ENCODE results near the gene ZNF33A. TPM values are rescaled to one million over a fixed set of nuclear protein-coding genes. Genes with fewer than 3 reads are reported as not detected.
"Not testable (repeated sequence)": the region's sequence is repeated elsewhere in the genome, so short reads cannot be mapped to it uniquely, and the experiment has no call there.

The ZNF33A gene
- 39.7 TPM for total RNA-seq

DNA sequence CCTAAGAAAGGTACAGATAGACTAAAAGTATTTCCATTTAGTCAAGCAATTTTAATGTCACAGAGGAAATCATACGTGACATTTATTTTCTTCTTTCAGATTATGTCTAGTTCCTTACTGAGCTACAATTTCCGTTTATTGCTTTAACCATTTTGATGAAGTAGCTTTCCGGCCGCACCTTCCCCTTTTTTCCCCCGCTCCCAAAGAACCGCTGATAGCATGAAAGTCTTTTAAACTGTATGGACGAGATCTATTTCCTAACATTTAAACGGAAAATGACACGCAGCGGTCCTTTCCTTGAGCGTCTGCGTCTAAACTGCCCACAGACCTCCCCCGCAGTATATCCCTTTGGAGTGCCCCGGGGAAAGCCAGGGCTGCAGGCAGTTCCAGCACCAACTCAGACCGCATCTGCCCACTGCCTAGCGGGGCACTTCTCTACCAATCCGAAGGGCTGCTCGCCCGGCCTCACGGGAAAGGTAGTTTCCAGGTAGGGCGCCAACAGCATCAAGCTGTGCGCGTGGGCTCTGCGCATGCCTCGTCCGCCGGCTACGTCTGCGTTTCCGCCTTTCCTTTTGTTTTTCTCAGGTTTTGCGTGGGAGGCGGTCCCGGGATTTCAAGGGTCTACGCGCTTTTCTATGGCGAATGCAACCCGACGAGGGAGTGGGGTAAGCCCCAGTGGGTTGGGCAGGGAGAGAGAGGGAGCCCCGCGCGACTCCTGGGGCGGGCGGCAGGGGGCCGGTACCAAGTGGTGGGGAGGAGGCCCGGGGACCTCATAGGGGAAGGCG, at the start of gene ZNF33A:
TSS of gene ZNF33A (plus strand) at position 557 of the 785 bp plus-strand sequence. CDS start 1,667 bp downstream, outside the sequence.
- DNase-seq (ENCODE audit: low spot score), result peak; percentile 94

DNA sequence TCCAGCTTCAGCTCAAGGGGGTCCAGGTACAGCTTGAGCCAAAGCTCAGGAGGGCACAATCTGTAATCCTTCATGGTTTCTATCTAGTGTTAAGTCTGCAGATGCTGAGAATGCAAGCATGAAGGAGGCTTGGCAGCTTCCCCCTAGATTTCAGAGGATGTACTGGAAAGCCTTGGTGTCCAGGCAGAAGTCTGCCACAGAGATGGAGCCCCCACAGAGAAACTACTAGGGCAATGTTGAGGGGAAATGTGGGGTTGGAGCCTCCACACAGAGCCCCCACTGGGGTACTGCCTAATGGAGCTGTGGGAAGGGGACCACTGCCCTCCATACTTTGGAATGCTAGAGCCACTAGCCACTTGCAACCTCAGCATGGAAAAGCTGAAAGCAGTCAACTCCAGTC, 45.5 kb upstream of the ZNF33A start:
- no peak for DNase-seq (ENCODE audit: low spot score)

DNA sequence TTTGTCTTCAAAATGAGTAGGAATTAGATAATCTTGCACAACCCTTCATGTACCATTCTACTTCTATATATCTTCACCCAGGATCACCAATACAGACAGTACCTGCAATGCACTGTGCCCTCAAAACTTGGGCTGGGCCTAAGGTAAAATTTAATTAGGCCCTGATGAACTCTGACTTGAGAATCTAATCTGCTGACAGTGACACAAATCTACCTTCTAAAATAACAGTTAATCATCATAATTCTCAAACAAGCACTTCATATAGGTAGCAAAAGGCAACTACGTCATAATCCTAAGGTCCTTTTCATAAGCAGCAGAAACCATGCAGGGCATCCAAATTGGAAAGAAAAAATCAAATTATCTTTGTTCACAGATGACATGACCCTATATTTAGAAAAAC, 38.1 kb upstream of the ZNF33A start:
- no peak for DNase-seq (ENCODE audit: low spot score)

DNA sequence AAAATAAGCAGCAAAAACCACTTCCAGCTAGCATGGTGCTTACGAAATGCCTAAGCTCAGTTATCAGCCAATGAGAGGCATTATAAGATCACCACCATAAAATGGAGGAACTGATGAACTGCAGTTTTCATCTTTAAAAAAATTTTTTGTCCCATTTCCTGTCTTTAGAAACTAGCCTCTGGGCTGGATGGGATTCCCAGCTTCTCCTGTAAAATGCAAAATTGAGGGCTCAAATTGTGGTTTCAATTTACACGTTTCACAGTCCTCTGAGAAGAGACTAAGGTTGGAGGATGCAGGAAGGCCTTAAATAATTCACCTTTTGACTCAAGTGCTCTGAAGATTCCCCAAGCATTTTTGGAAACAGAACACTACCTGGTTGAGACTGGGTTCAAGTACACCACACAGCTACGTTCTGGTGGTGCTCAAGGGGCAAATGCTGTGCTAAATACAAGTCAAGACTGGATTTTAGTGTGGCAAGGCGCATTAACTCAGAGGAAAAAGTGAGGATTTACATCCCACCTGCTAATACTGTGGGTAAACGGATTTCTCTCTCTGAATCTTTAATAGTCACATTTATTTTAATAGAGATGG, 35.0 kb upstream of the ZNF33A start:
- no peak for DNase-seq (ENCODE audit: low spot score)

DNA sequence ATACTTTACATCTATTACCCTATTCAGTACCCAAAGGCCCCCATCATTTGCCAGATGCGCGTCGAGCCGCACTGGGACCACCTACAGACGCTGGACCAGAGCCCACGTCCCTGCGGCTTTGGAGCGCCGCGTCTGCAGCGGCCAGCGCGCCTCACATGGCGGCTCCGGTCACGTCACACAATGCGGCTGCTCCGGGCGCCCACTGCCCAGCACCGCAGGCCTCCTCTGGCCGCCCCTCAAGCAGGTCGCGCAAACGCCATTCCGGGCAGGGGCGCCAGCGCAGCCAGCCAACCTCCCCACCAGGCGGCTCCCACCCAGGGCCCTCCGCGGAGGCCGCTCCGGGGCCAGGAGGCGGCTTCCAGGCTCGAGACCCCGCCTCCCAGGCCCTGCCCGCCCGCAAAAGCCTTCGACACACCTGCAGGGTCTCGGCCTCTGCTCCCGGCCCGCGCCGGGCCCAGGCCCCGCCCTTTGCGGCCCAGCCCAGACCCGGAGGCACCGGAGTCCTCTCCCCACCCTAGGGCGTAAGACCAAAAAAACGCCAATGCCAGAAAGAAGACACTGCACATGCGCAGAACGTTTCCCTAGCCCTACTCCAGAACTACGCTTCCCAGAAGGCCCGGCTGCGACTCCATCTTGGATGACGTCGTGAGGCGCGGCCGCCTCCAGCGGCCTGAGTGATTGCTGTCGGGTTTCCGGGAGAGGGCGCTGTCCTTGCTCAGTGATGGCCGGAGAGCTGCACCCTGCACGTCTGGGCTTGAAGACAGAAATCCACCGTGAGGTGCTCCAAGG, 34.2 kb upstream of the ZNF33A start, which contains the start of gene ZNF25:
TSS of gene ZNF25 (minus strand) at position 557 of the 789 bp plus-strand sequence. CDS start 4,925 bp downstream, outside the sequence.
- DNase-seq (ENCODE audit: low spot score), result peak; percentile 99

DNA sequence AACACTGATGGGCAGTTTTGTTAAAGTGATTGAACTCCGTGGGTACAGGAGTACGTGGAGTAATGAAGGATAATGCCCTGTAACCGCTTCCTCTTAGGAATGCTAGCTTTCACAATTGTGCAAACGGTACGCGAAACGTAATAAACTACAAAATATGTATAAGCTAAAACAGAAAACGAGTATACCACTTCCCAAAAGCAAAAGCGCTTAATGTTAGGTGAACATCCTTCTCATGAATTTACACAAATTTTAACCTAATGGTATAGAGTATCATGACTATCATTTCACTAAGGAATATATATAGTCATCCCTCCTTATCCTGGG, 33.6 kb upstream of the ZNF33A start:
- no peak for DNase-seq (ENCODE audit: low spot score)

DNA sequence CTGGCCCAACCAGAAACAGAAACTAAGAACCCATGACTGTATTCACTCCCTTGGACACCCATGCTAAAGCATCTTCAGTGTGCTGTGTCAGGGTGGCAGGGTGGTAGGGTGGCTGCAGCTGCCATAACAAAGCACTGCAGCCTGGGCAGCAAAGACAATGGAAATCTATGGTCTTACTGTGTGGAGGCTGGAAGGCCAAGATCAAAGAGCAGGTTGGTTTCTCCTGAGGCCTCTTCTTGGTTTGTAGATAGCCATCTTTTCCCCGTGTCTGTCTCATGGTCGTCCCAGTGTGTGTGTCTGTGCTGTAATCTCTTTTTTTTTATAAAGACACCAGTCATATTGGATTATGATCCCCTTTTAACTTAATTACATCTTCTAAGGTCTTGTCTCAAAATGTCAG, 18.8 kb upstream of the ZNF33A start:
- no peak for DNase-seq (ENCODE audit: low spot score)

DNA sequence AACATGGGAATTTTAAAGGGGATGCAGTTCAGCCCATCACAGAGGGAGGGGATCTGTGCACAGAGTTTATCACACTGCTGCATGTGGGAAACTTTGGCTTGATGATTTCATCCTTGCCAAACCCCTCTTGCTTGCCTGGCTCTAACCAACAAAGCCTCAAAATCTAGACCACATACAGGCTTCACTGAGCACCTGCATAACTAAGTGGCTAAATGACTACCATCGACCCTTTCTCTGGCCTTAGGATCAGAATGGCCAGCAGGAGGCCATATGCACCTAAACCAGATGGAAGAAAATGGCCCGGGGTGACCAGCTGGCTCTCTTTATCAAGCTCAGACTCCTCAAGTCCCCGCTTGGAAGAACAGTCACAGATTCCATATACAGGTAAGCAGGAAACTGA, 18.4 kb upstream of the ZNF33A start:
- DNase-seq (ENCODE audit: low spot score), result no peak

DNA sequence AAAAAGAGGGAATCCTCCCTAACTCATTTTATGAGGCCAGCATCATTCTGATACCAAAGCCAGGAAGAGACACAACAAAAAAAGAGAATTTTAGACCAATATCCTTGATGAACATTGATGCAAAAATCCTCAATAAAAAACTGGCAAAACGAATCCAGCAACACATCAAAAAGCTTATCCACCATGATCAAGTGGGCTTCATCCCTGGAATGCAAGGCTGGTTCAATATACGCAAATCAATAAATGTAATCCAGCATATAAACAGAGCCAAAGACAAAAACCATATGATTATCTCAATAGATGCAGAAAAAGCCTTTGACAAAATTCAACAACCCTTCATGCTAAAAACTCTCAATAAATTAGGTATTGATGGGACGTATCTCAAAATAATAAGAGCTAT, 11.6 kb upstream of the ZNF33A start:
- not testable (repeated sequence) for DNase-seq (ENCODE audit: low spot score)

DNA sequence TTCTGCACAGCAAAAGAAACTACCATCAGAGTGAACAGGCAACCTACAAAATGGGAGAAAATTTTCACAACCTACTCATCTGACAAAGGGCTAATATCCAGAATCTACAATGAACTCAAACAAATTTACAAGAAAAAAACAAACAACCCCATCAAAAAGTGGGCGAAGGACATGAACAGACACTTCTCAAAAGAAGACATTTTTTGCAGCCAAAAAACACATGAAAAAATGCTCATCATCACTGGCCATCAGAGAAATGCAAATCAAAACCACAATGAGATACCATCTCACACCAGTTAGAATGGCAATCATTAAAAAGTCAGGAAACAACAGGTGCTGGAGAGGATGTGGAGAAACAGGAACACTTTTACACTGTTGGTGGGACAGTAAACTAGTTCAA, 10.0 kb upstream of the ZNF33A start:
- not testable (repeated sequence) for DNase-seq (ENCODE audit: low spot score)

DNA sequence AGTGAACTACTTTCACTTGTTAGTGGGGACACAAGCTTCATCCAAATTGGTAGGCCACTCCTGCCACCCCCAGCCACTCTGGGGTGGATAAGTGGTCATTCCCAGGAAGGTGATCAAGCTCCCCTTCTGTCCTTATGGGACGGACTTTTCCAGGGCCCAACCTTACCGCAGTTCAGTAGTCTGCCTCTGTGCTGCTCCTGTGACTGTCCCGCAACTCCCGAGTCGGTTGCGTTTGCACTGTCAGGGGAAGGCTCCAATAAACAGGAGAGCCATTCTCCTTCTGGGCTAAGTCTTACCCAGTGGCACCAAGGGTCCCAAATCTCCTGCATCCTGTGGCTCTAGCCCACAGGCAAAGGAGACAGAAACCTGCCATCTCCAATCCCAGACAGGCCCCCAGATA, 7.4 kb upstream of the ZNF33A start:
- no peak for DNase-seq (ENCODE audit: low spot score)

DNA sequence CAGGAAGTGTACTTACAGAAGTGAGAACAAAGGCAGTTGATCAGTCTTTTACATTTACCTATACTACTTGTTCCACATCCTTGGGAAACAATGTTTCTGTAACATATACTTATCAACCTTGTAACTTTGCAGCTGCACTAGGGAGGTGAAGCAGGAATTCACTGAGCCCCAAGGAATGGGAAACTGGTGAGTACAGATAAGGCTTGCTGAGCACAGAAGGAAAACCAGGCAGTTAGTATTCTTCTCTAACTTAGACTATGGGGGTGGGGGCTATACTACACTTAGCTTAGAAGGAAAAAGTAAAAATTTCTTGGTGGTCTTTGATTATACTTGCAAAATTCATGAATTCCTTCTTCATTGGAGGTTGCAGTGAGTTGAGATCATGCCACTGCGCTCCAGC, 6.9 kb upstream of the ZNF33A start:
- DNase-seq (ENCODE audit: low spot score), result no peak

DNA sequence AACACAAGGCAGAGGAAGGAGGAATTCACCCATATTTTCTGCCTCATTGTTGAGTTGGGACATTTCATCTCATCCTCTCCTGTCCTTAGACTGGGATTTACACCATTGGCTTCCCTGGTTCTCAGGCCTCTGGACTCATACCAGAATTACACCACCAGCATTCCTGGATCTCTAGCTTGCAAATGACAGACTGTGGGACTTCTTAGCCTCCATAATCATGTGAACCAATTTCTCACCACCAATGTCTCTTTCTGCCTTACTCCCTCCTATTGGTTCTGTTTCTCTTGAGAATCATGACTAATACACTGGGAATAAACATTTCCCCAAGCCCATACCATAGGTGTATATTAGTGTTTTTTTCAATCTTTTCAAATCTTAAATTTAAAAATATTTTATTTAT, 2.9 kb upstream of the ZNF33A start:
- DNase-seq (ENCODE audit: low spot score), result no peak

DNA sequence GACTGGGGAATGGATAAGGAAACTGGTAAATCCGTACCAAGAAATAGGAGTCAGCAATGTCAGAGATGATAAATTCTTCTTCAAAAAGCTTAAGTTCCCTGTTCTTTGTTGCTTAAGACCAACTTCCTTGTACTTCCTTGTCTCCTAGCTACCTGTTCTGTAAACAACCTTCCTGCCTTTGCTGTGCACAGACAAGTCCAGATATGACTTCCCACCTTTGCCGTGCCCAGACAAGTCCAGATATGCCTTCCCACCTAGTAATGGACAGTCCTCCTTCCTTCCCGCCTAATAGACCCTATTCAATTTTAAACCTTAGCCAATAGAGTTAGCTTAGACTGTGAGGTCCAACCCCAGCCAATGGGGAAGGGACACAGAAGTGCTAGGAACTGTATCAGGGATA, 2.5 kb upstream of the ZNF33A start:
- DNase-seq (ENCODE audit: low spot score), result no peak

DNA sequence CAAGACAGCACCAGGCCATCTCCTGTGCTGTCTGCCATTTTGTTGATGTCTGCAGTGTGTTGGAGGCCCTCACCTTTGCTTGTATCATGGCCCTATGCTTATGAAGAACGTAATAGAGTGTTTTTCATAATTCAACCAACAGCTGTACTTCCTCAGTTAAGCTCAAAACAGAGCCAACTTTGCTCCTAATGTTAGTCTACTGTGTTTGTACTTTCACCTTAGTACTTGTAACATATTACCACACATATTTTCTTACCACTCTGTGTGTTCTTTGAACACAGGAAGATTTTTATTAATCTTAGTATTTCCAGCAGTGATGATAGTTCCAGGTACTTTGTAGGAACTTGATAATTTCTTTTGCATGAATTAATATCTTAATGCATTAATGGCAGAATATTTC, 5.9 kb downstream of the ZNF33A start:
- DNase-seq (ENCODE audit: low spot score), result no peak

DNA sequence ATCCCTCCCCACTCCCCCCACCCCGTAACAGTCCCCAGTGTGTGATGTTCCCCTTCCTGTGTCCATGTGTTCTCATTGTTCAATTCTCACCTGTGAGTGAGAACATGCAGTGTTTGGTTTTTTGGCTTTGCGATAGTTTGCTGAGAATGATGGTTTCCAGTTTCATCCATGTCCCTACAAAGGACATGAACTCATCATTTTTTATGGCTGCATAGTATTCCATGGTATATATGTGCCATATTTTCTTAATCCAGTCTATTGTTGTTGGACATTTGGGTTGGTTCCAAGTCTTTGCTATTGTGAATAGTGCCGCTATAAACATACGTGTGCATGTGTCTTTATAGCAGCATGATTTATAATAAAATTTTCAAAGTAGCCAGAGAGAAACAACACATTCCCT, 8.6 kb downstream of the ZNF33A start:
- DNase-seq (ENCODE audit: low spot score), result not testable (repeated sequence)

DNA sequence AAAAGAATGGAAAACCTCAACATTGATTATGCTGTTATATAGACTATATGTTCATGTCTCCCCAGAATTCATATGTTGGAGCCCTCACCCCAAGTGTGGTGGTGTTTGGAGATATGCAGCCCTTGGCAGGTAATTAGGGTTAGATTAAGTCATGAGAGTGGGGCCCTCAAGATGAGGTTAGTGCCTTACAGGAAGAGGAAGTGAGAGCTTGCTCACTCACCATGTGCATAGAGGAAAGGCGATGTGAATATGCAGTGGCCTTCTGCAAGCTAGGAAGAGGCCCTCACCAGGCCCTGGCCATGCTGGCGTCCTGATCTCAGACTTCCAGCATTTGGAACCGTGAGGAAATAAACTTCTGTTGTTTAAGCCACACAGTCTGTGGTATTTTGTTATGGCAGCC, 14.8 kb downstream of the ZNF33A start:
- no peak for DNase-seq (ENCODE audit: low spot score)

DNA sequence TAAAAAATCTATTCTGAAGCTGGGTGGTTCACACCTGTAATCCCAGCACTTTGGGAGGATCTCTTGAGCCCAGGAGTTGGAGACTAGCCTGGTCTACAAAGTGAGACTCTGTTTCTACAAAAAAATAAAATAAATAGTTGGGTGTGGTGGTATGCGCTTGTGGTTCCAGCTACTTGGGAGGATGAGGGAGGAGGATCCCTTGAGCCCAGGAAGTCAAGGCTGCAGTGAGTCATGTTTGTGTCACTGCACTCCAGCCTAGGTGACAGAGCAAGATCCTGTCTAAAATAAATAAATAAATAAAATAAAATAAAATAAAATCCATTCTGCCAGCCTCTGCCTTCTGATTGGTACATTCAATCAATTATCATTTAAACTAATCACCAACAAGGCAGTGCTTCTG, 17.5 kb downstream of the ZNF33A start:
- DNase-seq (ENCODE audit: low spot score), result no peak

DNA sequence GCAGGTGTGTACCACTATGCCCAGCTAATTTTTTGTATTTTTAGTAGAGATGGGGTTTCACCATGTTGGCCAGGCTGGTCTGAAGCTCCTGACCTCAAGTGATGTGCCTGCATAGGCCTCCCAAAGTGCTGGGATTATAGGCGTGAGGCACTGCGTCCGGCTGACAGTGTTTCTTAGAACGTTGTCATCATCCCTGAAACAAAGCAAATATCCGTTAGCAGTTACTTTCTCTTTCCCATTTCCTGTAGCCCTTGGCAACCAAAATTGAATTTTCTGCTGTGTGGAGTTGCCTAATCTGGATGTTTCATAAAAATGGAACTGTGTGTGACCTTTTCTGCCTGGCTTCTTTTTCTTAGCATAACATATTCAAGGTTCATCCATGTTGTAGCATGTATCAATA, 22.4 kb downstream of the ZNF33A start:
- no peak for DNase-seq (ENCODE audit: low spot score)

DNA sequence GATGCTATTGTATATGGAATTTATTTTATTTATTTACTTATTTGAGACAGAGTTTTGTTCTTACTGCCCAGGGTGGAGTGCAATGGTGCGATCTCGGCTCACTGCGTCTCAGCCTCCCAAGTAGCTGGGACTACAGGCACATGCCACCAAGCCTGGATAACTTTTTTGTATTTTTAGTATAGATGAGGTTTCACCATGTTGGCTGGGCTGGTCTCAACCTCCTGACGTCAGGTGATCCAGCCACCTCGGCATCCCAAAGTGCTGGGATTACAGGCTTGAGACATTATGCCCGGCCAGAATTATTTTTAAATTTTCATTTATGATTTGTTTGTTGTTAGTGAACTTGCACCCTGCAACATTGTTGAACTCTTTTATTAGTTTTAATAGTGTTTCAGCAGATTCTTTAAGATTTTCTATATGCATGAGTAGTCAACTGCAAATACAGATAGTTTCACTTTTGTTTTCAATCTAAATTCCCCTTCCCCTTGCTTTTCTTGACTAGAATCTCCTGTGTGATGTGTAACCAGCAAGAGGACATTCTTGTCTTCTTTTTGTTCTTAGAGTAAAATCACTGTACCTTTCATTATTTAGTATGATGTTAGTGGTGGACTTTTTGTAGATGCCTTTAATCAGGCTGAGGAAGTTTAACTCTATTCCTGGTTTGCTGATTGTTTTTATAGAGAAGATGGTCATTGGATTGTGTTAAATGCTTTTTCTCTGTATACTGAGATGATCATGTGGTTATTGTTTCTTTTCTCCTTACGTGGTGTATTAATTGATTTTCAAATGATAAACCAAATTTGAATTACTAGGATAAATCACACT, 27.8 kb downstream of the ZNF33A start:
- DNase-seq (ENCODE audit: low spot score), result no peak

DNA sequence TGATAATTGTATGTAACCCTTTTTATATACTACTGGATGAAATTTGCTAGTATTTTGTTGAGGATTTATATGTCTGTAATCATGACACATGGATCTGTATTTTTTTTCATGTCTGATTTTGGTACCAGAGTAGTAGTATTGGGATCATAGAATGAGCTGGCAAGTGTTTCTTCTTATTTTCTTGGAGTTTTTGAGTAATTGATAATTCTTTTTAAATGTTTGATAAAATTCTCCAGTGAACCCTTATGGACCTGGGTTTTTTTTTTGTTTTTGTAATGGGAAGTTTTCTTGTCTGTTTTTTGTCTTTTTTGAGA, 28.4 kb downstream of the ZNF33A start:
- DNase-seq (ENCODE audit: low spot score), result no peak

DNA sequence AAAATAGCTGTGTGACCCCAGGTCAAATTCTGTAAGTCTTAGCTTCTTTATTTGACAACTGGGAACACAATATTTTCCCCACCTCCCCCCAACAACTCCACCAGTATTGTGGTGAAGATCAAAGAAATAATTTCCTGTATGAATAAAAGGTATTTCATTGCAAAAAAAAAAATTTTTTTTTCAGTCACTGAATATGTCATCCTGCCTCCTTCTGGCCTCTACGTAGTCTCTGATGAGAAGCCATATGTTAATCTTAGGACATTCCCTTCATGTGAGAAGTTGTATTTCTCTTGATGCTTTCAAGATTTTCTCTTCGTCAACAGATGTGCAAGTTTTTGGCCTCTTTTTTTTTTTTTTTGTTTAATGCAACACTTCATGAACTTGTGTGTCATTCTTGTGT, 33.0 kb downstream of the ZNF33A start:
- no peak for DNase-seq (ENCODE audit: low spot score)
